ENCODE results near the gene MSL3B.

MSL3B gene

DNA sequence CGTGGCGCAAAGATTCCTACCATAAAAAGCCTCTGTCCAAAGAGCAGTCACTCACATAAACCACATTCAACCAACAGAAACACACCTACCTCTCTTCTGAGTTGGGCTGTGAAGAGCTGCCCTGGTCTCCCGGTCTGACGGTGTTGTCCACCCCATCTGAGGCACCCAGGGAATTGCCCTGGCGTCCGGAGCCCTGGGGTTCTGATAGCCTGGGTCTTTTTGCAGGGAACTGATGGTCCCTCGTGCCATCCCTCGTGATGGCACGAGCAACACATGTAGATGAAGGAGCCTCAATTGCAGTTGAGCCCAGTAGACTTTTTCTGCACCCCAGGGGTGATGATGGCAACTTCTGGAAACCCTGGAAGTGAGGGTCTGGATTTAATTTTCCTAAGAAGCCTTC lies 27.7 kb downstream of the MSL3B start:
- TF ChIP-seq, protein P1, sequence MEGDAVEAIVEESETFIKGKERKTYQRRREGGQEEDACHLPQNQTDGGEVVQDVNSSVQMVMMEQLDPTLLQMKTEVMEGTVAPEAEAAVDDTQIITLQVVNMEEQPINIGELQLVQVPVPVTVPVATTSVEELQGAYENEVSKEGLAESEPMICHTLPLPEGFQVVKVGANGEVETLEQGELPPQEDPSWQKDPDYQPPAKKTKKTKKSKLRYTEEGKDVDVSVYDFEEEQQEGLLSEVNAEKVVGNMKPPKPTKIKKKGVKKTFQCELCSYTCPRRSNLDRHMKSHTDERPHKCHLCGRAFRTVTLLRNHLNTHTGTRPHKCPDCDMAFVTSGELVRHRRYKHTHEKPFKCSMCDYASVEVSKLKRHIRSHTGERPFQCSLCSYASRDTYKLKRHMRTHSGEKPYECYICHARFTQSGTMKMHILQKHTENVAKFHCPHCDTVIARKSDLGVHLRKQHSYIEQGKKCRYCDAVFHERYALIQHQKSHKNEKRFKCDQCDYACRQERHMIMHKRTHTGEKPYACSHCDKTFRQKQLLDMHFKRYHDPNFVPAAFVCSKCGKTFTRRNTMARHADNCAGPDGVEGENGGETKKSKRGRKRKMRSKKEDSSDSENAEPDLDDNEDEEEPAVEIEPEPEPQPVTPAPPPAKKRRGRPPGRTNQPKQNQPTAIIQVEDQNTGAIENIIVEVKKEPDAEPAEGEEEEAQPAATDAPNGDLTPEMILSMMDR (IDR thresholded peaks at IDR 0.05; ENCODE audit: low read depth, low read length): no peak
- no peak for TF ChIP-seq EZH2phosphoT487 (IDR thresholded peaks at IDR 0.05; ENCODE audit: low read depth)
- Histone ChIP-seq H4K20me1 (ENCODE audit: insufficient read depth, low read length) (peaks cover 41% of the 10 kb centered on the region), H3K9me3 (ENCODE audit: insufficient read depth, low read length) (no peaks in the 10 kb centered on the region), H3K27ac (ENCODE audit: low read length) (no peak overlapping the region), H2AFZ (ENCODE audit: low read depth, low read length) (no peak overlapping the region), H3K9ac (ENCODE audit: low read length) (no peak overlapping the region), H3K4me1 (ENCODE audit: low read length) (no peaks in the 10 kb centered on the region), H3K4me2 (ENCODE audit: low read length) (no peak overlapping the region), H3K36me3 (replicated peaks; ENCODE audit: low read depth, low read length) (peaks cover 88% of the 10 kb centered on the region), H3K4me3 (ENCODE audit: low read length) (no peak overlapping the region), H3K27me3 (ENCODE audit: low read depth, low read length) (no peaks in the 10 kb centered on the region), H3K79me2 (ENCODE audit: low read length) (peaks cover 81% of the 10 kb centered on the region)

DNA sequence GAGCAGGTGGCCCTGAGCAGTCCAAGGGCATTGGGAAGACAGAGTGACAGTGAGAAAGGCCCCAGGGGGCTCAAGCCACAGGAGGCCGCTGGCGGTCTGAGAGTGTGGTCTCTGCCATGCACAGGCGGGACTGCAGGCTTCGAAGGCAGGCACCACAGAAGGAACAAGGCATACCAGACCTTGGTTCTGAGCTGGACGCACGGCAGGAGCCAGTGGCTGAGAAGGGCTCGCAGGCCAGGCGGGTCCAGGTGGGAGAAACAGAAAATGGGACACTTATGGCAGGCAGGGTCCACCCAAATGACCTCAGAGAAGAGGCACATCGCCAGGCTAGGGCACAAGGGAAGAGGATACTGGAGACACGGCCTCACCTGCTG lies 28.8 kb downstream of the MSL3B start:
- TF ChIP-seq, protein P1 (IDR thresholded peaks at IDR 0.05; ENCODE audit: low read depth, low read length): no peak
- no peak for TF ChIP-seq EZH2phosphoT487 (IDR thresholded peaks at IDR 0.05; ENCODE audit: low read depth)
- no peak overlapping the region for H3K9ac ChIP-seq (ENCODE audit: low read length)
- no peak overlapping the region for H3K4me3 ChIP-seq (ENCODE audit: low read length)
- peaks cover 86% of the 10 kb centered on the region for H3K36me3 ChIP-seq (replicated peaks; ENCODE audit: low read depth, low read length)
- no peak overlapping the region for H3K4me2 ChIP-seq (ENCODE audit: low read length)
- H3K27me3 ChIP-seq (ENCODE audit: low read depth, low read length): no peaks in the 10 kb centered on the region
- H3K79me2 ChIP-seq (ENCODE audit: low read length): peaks cover 81% of the 10 kb centered on the region
- H3K27ac ChIP-seq (ENCODE audit: low read length): no peak overlapping the region
- H3K9me3 ChIP-seq (ENCODE audit: insufficient read depth, low read length): no peaks in the 10 kb centered on the region
- no peak overlapping the region for H2AFZ ChIP-seq (ENCODE audit: low read depth, low read length)
- no peaks in the 10 kb centered on the region for H3K4me1 ChIP-seq (ENCODE audit: low read length)
- H4K20me1 ChIP-seq (ENCODE audit: insufficient read depth, low read length): peaks cover 44% of the 10 kb centered on the region

DNA sequence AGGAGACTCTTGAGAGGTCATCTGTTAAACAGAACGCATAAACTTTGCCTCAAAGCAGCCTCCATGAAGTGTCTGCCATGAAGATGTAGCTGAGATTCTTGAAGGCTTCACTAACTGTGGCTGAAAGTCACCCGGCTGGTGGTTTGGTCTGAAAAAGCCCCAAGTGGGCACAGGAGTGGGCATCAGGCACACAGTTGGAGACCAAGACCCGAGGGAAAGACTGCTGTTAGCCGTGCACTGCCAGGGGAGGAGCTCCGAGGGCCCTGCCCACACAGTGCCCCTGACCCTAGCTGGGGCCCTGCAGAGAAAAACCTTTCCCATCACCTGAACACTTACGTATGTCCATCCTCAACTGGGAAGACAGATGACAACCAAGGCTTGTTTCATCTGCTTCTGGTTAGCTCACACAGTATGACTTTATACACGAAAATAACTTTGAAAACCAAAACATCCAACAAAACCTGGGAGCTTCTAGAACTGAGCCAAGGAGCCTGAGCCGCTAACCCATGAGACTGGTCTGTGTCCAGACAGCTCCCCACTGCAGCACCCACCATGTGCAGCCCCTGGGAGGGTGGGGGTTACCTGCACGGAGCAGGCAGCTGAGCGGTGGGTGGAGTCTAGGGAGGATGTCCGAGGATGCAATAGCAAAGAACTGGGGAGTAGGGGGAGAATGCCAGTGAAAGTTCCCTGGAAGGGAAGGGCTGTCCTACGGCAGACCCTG lies 29.3 kb downstream of the MSL3B start:
- Histone ChIP-seq H3K27ac (ENCODE audit: low read length) (no peak overlapping the region), H3K27me3 (ENCODE audit: low read depth, low read length) (no peaks in the 10 kb centered on the region), H3K4me2 (ENCODE audit: low read length) (no peak overlapping the region), H3K79me2 (ENCODE audit: low read length) (peaks cover 76% of the 10 kb centered on the region), H3K9ac (ENCODE audit: low read length) (no peak overlapping the region), H3K4me3 (ENCODE audit: low read length) (no peak overlapping the region), H3K9me3 (ENCODE audit: insufficient read depth, low read length) (no peaks in the 10 kb centered on the region), H2AFZ (ENCODE audit: low read depth, low read length) (no peak overlapping the region), H4K20me1 (ENCODE audit: insufficient read depth, low read length) (peaks cover 44% of the 10 kb centered on the region), H3K4me1 (ENCODE audit: low read length) (no peaks in the 10 kb centered on the region), H3K36me3 (replicated peaks; ENCODE audit: low read depth, low read length) (peaks cover 86% of the 10 kb centered on the region)
- TF ChIP-seq EZH2phosphoT487 (IDR thresholded peaks at IDR 0.05; ENCODE audit: low read depth): no peak
- TF ChIP-seq, protein P1 (IDR thresholded peaks at IDR 0.05; ENCODE audit: low read depth, low read length): no peak

DNA sequence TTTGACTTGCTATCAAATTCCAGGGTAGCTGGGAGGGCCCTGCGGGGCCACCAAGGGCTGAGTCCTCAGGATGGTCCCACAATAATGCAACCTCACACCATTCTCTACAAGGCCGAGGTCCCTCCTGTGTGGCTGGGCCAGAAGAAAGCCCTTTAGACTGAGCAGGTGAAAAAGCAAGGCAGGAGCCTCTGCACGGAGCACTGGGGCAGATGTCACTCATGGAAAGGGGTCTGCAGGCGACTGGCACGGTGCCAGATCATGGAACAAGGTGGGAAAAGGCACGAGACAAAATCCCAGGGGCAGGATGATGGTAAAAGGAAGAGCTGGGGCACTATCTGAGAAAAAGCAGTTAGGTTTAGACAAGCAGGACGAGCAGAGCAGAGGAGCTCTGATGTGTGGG lies 29.9 kb downstream of the MSL3B start:
- TF ChIP-seq, protein P1 (IDR thresholded peaks at IDR 0.05; ENCODE audit: low read depth, low read length): no peak
- no peak for TF ChIP-seq EZH2phosphoT487 (IDR thresholded peaks at IDR 0.05; ENCODE audit: low read depth)
- H3K9ac ChIP-seq (ENCODE audit: low read length): no peak overlapping the region
- peaks cover 80% of the 10 kb centered on the region for H3K36me3 ChIP-seq (replicated peaks; ENCODE audit: low read depth, low read length)
- no peaks in the 10 kb centered on the region for H3K9me3 ChIP-seq (ENCODE audit: insufficient read depth, low read length)
- H3K79me2 ChIP-seq (ENCODE audit: low read length): peaks cover 70% of the 10 kb centered on the region
- no peak overlapping the region for H3K27ac ChIP-seq (ENCODE audit: low read length)
- no peak overlapping the region for H3K4me2 ChIP-seq (ENCODE audit: low read length)
- no peak overlapping the region for H3K4me3 ChIP-seq (ENCODE audit: low read length)
- no peak overlapping the region for H2AFZ ChIP-seq (ENCODE audit: low read depth, low read length)
- H3K27me3 ChIP-seq (ENCODE audit: low read depth, low read length): no peaks in the 10 kb centered on the region
- no peaks in the 10 kb centered on the region for H3K4me1 ChIP-seq (ENCODE audit: low read length)
- H4K20me1 ChIP-seq (ENCODE audit: insufficient read depth, low read length): peaks cover 44% of the 10 kb centered on the region
